GM21381 (cell line): Measurements from ENCODE around the gene F2RL2.

Source experiments
- ATAC-seq: cut with Tn5 transposase; IDR thresholded peaks from one replicate; pipeline ENCODE4 v1.9.1; 2021; ENCODE audit warnings: mild to moderate bottlenecking, moderate library complexity; ENCODE audit not compliant: unreplicated experiment

F2RL2 gene, protein sequence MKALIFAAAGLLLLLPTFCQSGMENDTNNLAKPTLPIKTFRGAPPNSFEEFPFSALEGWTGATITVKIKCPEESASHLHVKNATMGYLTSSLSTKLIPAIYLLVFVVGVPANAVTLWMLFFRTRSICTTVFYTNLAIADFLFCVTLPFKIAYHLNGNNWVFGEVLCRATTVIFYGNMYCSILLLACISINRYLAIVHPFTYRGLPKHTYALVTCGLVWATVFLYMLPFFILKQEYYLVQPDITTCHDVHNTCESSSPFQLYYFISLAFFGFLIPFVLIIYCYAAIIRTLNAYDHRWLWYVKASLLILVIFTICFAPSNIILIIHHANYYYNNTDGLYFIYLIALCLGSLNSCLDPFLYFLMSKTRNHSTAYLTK

DNA sequence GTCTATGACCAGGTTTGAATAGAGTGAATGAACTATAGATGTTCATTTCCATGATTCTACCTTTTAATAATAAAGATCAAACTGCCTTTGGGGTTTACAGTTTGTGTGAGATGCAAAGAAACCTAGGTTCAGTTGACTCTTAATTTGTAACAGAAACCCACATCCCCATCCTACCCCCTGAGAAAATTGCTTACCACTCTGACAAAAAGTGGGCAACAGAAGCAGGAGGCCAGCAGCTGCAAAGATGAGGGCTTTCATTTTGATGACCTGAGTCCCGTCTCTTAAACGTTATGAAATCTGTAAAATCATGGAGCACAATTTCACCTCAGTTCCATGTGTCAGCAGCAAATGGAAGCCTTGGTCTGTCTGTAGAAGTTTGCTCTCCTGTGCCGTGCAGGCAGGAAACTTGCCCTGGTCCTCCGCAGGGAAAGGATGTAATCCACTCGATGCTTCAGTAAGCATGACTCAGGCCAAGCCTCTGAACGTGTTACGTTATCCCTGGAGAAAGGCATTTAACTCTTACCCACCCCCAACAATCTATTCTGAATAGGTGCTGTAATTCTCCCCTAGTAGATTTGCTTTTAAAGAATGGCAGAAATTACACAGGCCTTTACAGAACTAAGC is at the start of gene F2RL2:
Gene F2RL2, minus strand, starts transcription at position 431 of the 624 bp plus-strand sequence. Its CDS starts 173 bp downstream, at position 258.
- no peak for ATAC-seq

DNA sequence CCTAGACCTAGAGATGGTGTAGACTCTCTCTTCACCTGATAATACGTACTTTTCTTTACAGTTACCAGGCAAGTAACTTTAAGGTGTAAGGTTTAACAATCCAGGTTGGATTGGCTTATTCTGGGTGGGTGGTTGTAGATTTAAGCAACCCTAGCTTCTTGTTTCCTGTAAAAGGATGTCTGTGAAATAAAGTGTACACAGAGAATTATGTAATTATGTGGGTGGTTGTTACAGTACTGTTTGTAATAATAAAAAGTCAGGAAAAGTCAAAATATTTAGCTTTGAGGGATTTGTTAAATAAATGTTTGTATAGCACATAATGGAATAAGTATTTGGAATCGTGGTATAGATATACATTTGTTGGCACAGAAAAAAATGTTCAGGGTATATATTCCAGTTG is 49.0 kb upstream of the F2RL2 start:
- no peak for ATAC-seq

DNA sequence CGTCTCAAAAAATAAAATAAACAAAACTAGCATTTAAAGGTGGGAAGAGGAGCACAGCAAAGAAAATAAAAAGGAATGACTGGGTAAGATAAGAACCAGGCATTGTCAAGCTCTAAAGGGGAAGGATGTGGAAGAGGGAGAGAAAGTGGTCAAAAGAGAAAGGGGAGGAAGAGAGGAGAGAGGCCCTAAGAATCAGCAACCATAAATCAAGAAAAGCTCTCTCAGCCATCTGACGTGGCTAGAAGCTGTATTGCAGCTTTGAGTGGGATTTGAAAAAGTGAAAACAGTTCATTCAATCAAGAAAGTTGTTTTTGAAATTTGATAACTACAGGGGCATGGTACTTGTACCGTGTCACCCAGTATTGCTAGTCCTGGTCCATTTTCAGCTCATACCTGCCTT is 47.3 kb upstream of the F2RL2 start:
- ATAC-seq, result no peak

DNA sequence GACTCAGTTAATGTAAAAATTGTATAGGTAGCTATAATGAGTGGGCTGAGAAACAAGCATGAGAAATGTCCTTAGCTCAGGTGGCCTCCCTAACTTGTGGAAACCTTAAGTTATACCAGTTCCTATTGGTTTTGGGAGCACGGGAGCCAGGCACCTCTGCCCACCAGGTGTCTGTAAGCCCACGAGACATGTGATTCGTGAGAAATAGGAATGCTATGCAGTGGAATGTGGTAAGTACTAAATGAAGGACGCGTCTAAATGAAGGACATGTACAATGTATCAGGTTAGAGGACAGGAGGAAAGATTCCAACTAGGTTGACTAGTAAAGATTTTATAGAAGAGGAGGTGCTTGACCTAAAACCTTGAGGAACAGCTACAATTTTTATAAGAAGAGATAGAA is 46.0 kb upstream of the F2RL2 start:
- ATAC-seq, result no peak

DNA sequence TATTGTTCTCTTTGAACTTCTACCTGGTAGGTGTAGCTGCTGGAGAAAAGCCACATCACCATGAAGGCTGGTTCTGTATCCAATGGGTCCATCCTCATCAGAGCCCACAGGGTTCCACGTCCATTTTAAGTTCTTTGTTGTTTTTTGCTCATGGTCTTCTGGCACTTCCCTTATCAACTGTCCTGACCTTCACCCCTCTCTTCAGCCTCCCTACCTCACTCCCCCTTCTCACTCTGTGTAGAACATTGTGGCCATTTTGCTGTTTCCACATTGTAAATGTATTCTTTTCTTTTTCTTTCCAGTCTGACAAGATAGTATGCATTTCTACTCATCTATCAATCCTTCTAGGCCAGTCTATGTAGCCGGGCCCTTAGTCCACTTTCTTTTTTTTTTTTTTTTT is 44.3 kb upstream of the F2RL2 start:
- ATAC-seq, result no peak

DNA sequence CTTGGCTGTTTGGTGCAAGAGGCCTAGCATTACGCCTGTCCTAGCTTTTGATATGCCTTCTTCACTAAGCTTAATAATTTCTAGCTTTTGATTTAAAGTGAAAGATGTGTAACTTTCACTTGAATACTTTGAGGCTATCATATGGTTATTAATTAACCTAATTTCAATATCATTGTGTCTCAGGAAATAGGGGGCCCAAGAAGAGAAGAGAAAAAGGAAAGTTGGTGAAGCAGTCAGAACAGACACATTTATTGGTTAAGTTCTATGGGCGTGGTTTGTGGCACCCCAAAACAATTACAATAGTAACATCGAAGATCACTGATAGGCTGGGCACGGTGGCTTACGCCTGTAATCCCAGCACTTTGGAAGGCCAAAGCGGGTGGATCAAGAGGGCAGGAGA is 40.9 kb upstream of the F2RL2 start:
- no peak for ATAC-seq

DNA sequence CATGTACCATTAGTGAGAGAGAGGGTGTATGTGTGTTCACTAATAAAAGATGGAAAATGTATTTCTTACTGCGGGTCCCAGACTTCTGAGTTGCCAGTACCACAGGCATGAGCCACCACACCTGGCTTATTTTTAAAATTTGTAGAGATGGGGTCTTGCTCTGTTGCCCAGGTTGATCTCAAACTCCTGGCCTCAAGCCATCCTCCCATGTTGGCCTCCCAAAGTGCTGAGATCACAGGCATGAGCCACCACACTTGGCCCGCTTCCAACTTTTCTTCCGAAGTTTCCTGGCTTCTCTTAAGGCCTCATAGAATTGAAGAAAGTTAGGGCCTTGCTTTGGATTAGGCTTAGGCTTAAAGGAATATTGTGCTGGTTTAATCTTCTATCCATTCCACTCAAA is 40.4 kb upstream of the F2RL2 start:
- no peak for ATAC-seq

DNA sequence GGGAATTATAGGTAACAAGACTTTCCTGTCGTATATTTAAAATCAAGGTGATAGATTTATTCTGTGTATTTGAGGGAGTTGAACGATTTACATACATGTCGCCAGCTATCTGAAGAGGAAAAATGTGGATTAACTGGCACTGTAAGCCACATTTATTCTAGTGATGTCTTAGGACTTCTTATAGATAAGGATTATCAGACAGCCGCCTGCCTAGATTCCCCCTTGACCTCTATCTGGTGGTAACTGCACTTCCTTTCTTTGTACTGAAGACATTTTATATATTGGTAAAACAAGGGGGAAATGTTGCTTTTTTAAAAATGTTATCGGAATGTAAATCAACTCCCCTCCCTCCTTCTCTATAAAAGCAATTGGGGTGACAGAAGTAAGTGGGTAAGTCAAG is 39.3 kb upstream of the F2RL2 start:
- ATAC-seq, result no peak

DNA sequence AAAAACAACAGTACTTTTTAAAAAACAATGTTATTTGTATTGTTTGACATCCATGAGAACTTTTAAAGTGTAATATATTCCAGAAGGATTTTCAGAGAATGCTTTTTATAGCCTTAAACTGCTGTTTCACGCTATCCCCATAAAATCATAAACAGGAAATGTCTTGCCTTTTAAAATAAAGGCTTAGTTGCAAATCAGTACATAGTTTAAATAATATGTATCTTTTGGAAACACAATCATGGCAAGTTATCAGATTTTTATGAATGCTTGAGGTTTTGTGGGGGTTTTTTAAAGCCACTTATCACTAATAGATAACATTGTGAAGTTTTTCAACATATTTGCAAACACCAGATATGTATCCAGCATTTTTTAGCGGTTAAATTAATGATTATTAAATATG is 37.2 kb upstream of the F2RL2 start:
- no peak for ATAC-seq

DNA sequence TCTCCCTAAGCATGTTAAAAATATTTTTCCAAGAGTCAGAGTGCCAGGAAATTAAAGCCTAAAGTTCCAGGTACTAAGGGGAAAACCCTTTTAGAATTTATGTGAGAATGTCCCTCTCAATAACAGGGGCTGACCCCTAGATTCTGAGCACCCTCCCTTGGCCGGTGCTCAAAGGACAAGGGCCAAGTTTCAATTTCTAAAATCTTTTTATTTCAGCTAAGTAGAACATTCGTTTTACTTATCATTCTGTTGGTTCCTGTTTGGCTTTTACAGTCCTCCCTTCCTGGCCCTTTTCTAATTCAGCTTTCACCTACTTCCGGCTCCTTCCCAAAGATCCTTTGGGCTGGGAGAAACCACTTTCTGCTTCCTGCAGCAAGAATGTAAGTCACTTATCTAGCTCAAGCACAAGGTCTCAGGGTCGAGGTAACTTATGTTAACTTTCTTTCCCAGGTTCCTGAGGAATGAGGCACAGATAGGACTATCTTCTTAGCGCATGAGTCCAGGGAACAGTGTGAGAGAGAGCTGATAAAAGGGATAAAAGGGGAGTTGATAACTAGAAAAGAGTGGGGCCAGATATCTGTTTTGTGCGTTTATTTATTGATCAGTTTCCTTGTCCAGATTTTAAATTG is 34.6 kb upstream of the F2RL2 start:
- ATAC-seq, result no peak

DNA sequence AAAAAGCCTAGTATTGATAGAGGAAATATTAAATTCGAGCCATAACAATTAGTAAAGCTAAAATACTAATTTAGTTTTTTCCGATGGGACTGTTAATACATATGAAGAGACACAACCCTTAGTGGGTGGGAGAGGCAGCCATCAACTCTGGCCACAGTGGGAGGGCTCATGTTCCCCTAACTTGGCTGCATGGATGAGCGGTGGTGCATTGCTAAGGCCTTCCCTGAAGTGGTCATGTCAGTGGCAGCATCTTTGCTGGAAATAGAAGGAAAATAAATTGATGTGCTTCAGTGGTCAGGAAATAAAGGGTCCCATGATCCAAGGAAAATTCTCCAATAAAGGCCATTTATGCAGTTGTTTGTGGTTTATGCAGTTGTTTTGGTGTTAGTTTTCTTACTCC is 33.9 kb upstream of the F2RL2 start:
- no peak for ATAC-seq

DNA sequence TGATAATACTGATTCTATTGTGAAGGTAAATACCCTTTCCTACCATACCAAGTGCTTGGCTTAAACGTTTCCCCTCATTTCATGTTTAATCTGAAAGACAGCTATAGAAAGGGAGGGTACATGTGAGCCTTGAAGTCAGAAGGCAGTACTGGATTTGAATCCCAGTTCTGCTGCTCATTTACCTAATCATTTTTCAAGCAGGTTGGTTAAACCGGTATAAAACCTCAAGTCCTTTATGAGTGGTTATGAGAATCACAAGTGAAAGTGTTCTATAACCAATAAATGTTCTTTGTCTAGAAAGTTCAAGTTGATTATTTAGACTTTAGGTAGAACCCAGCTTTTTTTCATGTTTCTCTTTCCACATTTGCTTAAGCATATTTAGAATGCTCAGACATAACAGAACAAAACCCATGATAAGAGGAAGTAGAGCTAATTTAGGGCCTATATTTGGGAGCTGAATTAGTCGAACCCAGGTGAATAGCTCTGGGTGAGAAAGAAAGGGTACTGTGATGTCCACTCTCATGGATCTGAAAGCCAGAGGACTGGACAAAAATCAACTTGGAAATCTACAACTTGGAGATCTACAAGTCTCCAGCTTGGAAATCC is 29.7 kb upstream of the F2RL2 start:
- no peak for ATAC-seq

DNA sequence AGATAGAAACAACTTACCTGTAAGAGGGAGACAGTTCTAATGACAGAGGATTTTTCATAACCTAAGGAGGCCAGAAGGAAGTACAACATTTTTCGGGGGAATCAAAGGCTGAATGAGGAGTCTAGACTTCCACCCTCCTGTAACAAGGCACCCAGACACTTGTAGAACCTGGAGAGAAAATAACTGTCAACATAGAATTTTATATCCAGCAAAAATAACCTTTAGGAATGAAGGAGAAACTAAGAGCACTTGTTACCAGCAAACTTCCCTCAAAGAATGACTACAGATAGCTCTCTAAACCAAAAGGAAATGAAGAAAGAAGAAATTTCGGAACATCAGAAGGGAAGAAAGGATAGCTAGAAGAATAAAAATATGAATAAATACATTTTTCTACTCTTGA is 25.9 kb upstream of the F2RL2 start:
- ATAC-seq, result no peak

DNA sequence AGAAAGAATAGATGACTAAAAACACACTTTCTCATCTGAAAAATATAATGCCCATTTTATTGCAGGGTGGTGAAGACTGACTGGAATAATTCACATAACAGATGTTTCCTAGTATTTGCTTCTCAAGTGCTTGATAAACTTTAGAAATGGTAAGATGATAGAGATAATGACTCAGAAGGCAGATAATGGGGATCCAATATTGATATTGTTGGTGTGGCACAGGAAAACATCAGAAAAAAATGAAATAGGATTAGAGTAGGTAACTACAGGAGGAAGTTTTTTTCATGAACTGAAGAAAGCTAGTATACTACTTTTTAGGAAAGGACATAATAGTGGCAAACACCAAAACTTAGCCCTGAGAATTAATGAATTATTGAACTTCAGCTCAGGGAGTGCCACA is 20.2 kb upstream of the F2RL2 start:
- ATAC-seq, result no peak

DNA sequence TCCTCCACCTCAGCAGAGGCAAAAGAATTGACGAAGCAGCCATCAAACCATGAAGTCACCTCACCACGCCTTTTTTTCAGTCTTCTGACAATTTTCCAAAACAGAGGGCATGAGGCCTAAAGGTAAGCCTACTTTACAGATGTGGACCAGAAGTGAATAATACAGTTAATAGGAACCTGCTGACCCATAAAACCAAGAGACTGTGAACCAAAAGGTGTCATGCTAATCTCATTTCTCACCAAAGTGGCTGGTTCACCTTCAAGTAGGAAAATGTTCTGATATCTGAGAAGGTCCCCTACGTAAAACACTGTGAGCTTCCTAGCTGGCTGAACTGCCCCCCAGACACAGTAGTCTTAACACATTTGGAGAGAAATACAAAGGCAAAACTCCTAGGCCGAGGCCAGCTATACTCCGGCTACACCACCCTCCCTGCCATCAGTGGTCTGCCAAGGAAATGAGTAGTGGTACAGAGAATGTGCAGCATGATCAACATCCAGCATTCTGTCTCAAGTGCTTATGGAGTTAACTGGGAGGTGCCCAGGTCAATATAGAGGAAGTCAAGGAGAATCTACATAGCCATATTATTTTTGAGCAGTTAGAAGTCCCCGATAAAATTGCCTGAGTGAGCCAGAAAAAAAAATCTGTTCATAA is 19.3 kb upstream of the F2RL2 start:
- no peak for ATAC-seq

DNA sequence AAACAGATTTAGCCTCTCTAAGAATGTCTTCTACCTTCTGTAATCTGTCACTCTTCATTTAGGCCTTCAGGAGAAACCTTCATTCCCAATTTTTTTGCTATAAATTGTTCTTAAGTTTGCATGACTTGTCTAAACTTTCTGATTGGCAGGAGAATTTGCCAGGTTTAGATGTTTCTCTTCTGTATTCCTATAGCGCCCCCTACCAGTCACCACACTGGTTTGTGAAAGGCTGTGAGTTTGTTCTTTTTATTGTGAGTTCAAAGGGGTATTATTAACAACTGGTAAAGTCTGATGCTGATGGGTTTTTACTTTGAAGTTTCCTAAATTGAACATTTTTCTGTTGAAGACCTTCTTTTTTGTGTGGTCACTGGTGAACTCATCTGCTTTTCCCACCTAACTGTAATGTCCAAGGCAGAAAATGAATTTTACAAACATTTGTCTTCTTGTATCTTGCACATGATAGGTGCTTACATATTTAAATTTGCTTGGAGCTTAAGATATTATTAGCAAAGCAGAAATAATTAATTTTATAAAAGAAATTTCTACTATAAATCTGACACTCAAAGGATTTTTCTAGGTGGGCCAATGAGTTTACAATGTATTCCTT is 18.4 kb upstream of the F2RL2 start:
- no peak for ATAC-seq

DNA sequence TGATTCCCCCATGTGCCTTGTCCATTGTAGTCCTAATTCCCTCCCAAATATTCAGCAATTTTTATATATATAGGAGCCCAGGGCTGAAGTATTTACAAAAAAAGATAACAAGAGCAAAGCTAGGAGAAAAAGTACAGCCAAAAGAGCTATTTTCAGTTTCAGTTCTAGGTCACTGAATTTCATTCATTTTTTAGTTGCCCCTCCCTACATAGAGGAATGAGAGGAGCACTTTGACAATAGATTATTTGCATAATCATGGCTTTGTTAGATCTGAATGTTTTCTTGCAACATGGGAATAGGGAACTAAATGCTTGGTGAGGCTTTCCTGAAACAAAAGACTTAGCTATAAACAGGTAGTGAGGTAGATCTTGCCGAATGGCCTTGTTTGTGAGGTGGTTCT is 15.3 kb upstream of the F2RL2 start:
- ATAC-seq, result no peak

DNA sequence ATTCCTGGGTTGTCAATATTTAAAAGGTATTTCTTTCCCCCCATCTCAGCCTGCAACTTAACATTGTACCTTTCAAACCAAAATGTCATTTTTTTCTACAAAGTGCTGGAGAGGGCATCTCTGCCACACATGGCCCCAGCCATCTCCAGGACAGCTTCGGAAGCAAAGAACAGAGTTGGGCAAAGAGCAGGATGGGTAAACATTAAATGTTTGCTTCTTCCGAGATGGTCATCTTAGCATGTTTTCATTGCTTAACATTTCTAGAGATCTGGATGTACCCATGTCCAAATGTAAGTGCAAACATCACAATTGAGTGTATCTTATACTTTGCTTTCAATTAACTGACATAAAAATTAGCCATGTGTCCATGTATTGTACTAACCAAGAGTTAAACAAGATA is 14.3 kb upstream of the F2RL2 start:
- ATAC-seq, result no peak

DNA sequence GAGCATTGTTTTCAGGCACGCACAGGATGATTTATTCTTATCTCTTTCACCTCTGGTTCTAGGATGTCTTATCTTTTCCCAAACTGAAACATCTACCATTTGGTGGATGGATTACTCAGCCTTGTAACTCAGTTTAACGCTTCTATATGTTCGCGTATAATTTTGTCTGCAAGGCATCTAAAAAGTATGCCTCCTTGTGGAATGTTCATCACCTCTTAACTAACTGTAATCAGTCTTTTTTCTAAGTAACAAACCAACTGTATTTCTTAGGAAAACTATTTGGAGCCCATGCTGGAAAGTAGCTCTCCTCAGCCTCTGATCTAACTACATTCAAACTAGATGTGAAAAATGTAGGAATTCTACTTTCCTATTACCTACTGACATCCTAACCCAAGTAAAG is 11.5 kb upstream of the F2RL2 start:
- ATAC-seq, result no peak

DNA sequence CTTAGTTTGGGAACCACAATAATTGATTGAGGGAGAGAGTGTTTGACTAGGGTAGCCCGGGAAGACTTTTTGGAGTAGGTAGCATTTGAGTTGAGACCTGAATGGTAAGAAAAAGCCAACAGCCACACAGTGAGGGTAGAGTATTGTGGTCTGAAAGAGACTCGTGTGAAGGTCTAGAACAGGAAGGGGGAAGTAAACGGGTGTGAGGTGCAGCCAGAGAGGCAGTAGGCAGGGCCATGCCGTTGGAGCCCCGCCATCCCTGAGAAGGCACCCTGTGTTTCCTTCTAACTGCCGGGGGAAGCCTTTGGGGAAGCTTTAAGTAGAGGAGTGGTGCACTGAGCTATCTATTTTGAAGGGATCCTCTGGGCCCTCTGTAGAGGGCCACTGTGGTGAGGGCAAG is 3.5 kb upstream of the F2RL2 start:
- ATAC-seq, result no peak
